ENCODE results near the gene ERP44.

DNA sequence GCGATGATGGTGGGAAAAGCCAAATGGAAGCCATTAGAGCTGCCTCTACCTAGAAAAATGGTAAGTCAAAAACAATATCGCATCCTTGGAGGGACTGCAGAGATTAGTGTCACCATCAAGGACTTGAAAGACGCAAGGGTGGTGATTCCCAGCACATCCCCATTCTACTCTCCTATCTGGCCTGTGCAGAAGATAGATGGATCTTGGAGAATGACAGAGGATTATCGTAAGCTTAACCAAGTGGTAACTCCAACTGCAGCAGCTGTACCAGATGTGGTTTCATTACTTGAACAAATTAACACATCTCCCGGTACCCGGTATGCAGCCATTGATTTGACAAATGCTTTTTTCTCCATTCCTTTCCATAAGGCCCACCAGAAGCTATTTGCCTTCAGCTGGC is 23.8 kb downstream of the ERP44 start:
- no peak for TF ChIP-seq EZH2 (IDR thresholded peaks at IDR 0.05; ENCODE audit: insufficient read depth, low read length)
- TF ChIP-seq, protein P1, sequence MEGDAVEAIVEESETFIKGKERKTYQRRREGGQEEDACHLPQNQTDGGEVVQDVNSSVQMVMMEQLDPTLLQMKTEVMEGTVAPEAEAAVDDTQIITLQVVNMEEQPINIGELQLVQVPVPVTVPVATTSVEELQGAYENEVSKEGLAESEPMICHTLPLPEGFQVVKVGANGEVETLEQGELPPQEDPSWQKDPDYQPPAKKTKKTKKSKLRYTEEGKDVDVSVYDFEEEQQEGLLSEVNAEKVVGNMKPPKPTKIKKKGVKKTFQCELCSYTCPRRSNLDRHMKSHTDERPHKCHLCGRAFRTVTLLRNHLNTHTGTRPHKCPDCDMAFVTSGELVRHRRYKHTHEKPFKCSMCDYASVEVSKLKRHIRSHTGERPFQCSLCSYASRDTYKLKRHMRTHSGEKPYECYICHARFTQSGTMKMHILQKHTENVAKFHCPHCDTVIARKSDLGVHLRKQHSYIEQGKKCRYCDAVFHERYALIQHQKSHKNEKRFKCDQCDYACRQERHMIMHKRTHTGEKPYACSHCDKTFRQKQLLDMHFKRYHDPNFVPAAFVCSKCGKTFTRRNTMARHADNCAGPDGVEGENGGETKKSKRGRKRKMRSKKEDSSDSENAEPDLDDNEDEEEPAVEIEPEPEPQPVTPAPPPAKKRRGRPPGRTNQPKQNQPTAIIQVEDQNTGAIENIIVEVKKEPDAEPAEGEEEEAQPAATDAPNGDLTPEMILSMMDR (IDR thresholded peaks at IDR 0.05; ENCODE audit: insufficient read depth, low read depth, low read length): no peak

Measured in astrocyte (in vitro differentiated cells and primary cell).